ENCODE results near the gene UNC13C.

UNC13C gene

DNA sequence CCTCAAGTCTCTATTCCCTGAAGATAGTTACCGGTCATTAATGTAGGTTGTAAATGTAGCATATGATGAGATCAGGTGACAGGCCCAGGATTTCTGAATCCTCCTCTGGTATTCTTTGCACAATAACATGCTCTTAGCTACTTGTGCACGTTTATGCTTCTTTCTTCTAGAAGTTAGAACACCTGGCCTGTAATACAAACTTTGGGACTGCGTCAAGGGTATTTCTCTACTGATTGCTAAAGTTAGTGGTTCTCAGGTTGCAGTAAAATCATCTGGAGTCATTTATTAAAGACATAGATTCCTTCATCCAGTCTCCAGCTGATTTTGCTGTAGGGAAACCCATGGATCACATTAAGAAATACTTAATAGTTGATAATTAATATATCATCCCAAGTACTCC lies 48.0 kb downstream of the UNC13C start:
- no peak for DNase-seq (ENCODE audit: low spot score)

DNA sequence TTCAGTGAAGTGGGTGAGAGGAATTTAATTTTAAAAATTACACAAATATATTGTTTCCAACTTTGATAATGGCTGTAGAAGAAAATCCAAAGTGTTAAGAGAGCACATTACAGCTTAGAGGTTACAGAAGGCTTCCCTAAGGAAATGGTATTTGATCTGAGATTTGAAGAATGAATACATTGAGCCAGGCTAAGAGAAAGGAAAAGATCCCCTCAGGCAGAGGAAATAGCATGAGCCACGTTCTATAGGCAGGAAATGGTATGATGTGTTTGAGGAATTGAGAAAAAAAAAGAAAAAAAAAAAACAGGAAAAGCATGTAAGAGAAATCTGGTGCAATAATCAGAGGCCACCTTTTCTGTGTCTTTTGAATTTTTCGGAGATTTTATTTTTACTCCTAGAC lies 48.6 kb downstream of the UNC13C start:
- DNase-seq (ENCODE audit: low spot score): no peak

DNA sequence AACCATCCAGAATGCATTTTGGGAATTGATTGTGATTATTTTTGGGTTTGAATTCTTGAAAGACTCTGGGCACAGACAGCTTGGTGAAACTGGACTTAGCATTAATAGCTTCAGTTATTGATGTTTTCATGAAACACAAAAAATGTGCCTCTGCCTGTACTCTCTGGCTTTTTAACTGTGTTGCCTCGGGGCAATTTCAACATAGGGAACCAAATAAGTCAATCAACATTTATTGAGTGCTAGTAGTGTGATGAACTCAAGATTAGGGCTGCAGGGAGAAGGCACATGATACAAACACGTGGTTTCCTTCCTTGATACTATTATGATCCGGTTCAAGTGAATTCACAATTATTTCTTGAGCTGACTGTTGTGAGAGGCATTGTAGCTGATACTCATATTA lies 50.8 kb downstream of the UNC13C start:
- DNase-seq (ENCODE audit: low spot score): no peak

DNA sequence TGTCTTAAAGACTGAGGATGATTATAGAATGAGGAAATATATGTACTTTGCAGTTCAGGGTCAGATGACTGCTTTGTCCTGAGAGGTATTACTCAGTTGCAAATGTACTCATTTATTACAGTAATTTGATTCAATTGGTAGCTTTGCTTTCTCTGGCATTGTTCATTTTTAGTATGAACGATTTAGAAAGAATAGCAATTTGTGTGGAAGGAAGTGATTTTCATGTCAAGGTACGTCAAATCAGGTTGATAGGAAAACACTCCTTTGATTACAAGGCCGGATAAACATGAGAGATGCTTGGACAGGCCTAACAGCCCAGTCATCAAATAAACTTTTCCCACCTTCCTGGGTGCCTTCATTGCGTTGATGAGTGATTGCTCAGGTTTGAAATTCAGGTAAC lies 53.8 kb downstream of the UNC13C start:
- no peak for DNase-seq (ENCODE audit: low spot score)

DNA sequence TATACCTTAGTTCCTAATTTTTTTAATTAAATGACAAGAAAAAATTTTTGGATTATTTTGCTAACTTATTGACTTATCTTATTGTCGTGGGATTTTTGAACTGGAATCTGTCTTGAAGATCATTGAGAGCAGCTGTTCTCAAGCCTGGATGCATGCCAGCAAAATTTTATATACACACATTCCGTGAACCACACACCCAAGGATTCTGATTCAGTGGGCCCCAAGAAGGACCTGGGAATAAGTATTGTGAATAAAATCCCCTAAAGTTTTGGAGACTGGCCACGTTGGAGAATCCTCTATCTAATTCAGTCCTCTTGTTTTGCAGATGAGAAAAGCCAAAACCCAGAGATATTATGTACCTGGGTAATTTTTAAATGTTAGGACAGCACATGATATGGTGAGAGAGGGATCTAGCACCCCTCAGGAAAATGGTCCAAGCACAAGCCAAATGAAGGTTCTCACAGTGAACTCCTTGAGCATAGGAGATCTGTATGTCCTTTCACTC lies 55.2 kb downstream of the UNC13C start:
- DNase-seq (ENCODE audit: low spot score): no peak

DNA sequence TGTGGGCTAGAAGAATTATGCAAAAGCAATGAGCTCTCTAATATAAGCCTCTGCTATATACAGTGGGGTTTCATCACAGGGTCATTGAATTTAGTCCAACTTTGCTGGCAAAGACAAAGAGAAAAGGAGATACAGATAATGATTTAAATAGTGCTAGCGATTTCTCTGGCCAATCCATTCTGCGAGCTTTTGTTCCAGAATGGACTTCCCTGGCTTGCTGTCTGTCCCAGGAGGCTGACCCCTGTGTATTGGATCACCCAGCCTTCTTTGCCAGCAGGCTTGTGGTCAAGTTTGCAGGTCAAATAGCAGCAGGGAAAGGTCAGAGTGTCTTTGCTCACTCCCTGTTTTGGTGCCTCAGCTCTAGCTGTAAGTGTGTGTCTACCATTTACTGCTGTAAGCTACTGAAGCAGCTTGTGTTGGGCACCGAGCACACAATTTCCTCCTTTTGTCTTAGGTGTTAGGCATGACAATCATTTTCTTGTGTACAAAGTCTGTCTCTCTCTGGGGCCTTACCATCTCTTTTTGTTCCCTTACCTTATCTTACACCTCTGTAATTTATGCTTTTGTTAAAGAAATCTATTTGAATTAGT lies 55.7 kb downstream of the UNC13C start:
- no peak for DNase-seq (ENCODE audit: low spot score)

DNA sequence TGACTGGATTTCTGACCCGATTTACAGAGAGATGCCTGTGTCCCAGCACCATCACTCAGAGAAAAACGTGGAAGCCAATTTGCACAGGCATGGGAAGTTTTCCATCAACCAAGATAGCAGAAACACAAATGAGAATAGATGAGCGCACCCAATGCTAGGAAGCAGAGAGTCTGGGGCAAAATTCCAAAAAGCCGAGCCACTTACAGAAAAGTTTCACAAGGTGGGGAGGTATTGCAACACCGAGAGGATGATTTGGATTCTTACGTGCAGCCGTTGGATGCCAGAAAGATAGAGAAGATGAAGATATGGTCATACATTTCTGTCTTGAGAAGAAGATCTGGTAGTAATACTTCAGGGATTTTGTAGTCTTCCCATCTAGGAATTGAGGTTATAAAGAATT lies 57.4 kb downstream of the UNC13C start:
- no peak for DNase-seq (ENCODE audit: low spot score)

DNA sequence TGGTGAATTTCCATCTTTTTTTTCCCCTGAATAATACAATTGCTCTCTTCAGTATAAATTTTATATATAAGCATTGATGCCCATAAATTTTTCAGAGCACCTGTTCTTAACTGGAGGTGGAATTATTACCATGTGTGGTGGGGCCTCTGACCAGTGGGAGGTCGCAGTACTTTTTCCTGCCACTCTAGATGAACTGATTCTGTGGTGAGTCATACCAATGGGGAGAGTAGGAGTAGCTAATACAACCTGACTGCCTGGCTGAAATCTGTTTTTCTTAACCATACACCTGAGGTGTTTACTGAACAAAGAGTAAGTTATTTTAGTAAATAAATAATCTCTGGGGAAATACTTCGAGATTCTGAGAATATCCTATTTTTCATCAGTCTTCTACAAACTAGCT lies 67.2 kb downstream of the UNC13C start:
- DNase-seq (ENCODE audit: low spot score): no peak

DNA sequence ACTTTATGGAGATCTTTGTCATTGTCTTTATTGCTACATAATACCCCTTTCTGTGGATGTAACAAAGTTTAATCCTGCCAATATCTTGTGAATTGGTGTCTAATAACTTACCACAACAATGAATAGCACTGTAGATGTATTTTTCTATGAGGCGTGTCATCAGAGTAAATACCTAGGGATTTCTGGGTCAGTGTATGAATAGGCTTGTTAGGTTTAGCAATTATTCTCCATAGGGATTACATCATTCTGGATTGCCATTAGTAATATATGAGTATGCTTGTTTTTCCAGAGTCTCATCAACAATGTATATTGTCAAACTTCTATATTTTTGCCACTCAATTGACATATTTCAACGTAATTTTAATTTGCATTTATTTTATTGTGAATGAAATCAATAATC lies 67.9 kb downstream of the UNC13C start:
- no peak for DNase-seq (ENCODE audit: low spot score)

DNA sequence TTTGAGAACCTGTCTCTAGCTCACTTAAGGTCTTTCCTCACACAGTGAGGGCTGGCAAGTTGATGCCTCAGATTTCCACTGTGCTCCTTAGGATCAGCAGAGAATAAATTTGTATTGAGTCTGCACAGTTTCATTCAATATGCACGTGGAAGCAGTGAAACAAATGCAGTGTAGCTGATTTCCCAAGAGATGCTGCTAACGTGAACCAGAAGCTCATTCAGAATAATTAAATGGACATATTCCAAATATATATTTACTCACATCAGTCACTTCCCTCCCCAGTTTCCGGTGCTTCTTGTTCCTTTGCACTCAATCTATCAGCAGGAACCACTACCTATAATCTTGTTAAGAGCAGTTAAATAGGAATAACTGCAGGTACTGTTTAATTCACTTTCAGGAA lies 86.1 kb downstream of the UNC13C start:
- DNase-seq (ENCODE audit: low spot score): no peak

DNA sequence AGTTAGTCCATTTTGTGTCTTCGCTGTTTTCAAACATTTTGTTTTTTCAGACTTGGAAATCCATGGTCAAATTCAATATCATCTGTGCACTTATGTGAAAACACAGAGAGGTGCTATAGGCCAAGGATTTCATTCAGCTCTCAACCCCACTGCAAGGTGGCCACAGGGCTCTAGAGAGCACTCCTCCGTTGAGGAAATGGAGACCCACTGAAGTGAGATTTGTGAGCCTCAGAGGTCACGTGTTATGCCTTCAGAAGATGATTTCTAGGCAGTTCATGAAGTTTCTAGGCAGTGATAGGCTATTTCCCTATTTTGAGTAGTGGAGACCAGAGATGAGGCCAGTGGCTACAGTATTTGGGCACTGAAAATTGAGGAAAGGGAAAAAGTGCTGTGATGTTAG lies 88.2 kb downstream of the UNC13C start:
- no peak for DNase-seq (ENCODE audit: low spot score)

DNA sequence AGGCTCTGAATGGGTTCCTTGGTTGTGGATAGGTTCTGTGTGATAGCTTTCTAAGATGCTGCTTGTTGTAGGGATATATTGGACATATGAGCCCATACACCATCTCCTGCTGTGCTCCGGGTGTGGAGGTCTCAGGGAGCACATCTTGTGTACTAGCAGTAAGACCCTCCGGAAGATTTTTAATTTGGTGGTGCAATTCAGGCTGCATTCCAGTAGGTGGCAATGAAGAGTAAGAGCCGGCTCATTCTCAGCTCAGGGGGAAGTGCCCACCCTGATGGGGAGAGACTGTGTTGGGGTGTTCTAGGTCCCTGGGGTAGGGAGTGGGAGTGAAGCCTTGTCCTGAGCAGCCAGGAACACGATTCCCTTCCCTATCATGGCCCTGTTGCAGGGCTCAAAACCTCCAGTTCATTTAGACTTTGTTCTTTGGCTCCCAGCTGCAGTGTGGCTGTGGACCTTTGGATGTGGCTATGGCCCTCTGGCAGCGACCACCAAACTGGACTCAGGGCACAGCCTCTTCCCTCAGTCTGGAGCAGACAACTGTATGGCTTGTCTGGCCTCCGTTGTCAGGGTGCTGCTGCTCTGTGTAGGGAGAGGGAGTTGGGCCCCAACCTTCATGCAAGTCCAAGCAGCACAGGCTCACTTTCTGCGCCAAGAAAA lies 104.7 kb downstream of the UNC13C start:
- DNase-seq (ENCODE audit: low spot score): peak; percentile 69

DNA sequence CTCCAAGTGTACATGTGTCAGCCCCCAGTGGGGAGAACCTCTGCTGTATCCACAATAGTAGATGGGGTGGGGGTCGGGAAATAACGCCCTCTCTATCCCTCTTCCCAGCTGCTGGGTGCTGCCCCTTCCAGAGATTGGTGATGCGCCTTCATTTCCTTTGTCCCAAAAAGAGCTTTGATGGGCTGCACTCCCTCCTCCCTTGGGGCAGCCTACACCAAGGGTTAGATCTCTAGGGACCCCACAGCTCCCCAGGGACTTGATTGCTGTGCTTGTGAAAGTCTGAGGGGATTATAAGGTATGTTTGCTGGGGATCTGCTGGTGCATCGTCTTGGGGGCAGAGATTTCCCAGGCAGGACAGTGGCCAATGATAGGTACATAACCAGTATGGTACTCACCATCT lies 105.3 kb downstream of the UNC13C start:
- DNase-seq (ENCODE audit: low spot score): no peak

DNA sequence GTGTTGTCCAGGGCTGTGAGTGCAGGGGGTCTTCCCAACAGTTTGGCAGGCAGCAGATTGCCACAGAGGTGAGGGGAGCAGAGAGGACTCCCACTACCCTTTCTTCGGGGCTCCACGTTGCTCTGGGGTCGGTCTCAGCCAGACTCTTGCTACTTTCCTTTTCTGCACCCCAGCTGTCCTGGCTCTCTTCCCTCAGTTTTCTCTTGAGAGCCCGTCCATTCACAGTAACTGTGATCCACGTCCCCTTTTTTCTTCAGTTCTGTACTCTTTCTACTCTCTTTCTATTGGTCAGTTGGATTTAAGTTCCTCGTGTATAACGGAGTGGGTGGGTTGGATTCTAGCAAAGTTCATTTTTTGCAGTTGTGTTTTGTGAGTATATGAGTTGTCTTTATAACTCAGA lies 105.8 kb downstream of the UNC13C start:
- no peak for DNase-seq (ENCODE audit: low spot score)

DNA sequence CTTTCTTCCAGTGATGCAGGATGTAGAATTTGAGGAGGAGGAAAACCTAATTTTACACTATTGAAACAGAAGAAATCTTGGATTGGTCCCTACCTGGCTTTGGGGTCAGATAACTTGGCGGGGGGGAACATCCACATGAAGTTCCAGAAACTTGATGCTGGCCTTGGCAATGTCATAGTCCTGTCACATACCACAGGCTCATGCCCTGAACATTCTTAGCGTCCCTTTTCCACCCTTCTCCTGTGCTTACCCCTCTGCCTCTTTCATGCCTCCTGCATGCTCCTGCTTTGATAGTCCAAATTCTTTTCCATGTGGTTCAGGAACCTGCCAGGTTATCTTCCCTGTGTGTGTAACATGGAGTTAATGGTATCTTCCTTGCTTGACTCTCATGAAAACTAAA lies 110.6 kb downstream of the UNC13C start:
- DNase-seq (ENCODE audit: low spot score): no peak

DNA sequence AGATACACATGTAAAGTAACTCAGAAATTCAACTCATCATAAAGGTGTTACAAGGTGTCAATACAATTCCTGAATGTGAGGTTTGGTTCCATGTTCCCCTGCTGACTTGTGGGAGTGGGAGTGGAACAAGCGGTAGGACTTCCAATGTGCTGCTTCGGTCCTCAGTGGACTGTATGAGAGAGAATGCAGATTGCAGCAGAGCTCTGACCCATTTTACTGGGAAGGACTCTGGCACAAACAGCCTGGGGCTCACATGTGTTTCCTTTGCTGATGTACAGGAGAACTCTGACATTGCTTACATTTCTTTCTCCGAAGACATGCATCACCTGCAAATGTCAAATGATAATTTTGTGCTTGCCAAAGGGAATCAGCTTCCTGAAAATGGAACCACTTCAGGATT lies 111.5 kb downstream of the UNC13C start:
- no peak for DNase-seq (ENCODE audit: low spot score)

DNA sequence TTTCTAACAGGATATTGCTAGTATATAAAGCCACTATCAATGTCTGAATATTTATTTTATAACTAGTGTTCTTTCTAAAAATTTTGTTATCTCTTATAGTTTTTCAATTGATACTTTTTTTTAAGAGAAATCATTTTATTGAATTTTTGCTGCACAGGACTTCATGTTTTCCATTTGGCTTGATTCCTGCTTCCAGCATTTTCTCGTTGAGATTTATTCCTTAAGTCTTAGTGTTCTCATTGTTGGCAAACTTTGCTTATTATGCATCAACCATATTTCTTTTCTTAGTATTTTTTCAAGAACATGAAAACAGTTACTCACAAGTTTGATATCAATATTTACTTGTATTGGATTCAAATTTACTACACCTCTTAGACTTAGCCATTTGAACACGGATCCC lies 113.4 kb downstream of the UNC13C start:
- no peak for DNase-seq (ENCODE audit: low spot score)

DNA sequence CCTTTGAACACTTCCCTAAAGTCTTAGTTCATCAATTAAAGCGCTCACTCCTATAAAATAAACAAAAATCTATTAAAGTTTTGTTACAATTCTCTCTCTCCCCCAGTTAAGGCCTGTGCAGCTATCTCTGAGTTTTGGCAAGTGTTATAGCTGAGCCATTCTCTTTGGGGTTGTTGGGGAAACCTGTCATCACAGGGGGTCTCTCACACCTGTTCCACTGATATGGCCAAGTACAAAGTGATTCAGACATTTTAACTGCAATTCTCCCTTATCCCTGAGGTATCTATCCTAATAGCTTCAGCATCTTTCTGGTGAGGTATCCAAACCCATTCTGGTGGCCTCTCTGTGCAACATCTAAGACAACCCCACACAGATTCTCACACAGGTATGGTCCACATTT lies 116.4 kb downstream of the UNC13C start:
- no peak for DNase-seq (ENCODE audit: low spot score)

DNA sequence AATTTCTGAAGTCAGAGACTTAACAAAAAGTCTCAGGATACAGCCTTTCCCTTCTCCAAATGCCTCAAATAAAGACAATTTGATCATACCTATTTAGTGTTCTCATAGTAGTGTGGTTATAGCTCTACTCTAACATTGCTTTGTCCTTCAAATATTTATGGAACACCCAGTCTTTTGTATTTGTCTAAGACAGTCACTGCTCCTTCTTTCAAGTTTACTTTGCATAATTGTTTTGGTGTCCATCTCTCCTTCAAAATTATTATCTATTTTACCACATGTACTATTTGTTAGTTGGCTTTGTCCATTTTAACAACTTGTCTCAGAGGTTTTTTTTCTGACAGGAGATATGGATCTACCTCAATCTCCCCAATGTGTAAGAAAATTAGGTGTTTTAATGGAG lies 118.8 kb downstream of the UNC13C start:
- no peak for DNase-seq (ENCODE audit: low spot score)

DNA sequence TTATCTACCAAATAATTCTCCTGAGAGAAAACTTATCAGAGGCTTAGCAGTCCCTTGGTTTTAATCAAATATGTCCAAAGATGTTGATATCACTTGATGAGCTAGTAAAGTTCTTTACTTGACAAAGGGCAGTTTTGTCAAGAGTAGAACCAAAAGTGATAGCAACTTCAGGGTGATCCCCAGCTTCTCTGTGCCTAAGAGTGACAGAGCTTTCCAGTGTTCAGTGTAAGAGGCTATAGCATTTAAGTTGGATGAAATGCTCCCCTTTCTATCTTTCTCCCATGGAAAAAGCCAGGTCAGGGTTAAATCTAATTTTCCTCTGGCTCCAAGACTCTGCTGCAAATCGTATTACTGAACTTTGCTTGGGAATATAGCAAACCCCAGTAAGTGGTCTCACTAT lies 120.8 kb downstream of the UNC13C start:
- no peak for DNase-seq (ENCODE audit: low spot score)

DNA sequence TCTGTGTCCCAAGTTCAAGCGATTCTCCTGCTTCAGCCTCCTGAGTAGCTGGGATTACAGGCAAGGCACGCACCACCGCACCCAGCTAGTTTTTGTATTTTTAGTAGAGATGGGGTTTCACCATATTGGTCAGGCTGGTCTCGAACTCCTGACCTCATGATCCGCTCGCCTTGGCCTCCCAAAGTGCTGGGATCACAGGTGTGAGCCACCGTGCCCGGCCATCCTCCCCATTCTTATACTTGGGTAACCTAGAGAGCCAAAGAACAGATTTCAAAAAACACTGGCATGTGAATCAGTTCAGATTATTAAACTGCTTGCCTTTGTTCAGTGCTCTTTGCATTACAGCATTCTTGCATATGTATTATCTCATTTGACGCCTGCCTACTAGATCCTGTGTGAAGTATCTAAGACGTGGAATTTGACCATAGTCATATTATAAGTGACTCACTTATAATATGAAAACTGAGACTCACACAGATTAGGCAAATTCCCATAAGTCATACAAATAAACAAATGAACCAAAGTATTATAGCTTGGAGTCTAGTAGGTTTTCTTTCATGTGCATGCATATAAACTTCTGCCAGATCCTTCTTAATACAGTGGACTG lies 123.5 kb downstream of the UNC13C start:
- DNase-seq (ENCODE audit: low spot score): no peak

DNA sequence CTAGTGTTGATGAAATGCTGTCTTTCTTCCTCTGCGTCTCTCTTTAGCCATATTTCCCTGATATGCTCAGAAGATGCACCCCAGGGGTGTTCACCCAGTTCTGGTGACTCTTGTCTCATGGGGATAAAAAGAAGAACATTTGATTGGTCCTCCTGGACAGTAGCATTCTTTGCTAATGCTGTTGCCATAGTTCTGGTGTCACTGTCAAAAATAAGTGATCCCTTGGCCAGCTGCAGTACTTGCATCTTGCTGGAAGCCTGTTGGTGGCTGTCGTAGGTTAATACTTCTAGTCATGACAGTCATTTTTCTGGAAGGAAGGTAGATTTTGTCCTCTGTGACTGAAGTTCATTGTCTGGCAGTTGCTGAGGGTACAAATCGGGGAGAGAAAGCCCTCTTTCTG lies 124.5 kb downstream of the UNC13C start:
- DNase-seq (ENCODE audit: low spot score): no peak

DNA sequence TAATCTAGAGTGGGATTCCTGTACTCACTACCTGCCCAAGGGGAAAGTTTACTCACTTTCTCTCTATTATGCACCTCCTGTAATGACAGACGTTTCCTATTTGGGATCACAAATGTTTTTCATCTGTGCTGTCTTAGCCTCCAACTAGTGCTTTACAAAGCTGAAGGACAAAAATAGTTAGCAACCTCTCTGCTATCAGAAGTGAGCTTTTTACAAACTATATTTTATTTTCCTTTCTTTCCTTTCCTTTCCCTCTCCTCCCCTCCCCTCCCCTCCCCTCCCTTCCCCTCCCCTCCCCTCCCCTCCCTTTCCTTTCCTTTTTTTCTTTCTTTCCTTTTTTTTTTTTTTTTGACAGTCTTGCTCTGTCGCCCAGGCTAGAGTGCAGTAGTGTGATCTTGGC lies 130.8 kb downstream of the UNC13C start:
- no peak for DNase-seq (ENCODE audit: low spot score)

DNA sequence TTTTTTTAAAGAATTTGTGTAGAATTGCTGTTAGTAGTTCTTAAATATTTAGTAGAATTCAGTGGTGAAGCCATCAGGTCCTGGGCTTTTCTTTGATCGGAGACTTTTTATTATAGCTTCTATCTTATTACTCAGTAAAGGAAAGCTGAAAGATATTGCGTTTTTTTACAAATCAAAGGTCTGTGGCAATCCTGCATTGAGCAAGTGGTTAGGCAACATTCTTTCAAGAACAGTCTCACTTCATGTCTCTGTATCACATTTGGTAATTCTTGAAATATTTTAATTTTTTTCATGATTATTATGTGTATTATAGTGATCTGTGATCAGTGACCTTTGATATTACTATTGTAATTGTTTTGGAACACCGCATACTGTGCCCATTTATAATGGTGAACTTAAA lies 140.8 kb downstream of the UNC13C start:
- no peak for DNase-seq (ENCODE audit: low spot score)
